GM19324 (cell line): Measurements from ENCODE around the gene GRIA1.

ENCODE experiments used
- ATAC-seq: cut with Tn5 transposase; IDR thresholded peaks from one replicate; pipeline ENCODE4 v1.9.1; 2021; ENCODE audit warnings: mild to moderate bottlenecking, moderate library complexity; ENCODE audit not compliant: unreplicated experiment, low FRiP score

The GRIA1 gene

GRCh38 chr5:153543288-153543687 is 52.8 kb downstream of the GRIA1 start:
- no peak for ATAC-seq

GRCh38 chr5:153543959-153544470 is 53.5 kb downstream of the GRIA1 start:
- ATAC-seq = no peak

GRCh38 chr5:153544706-153545105 is 54.2 kb downstream of the GRIA1 start:
- no peak for ATAC-seq

- ATAC-seq = no peak
Observed at GRCh38 chr5:153546566-153546965, 56.1 kb downstream of the GRIA1 start.

- ATAC-seq = no peak
Observed at GRCh38 chr5:153551537-153552079, 61.1 kb downstream of the GRIA1 start.

- ATAC-seq = no peak
Observed at GRCh38 chr5:153552886-153553285, 62.4 kb downstream of the GRIA1 start.

- ATAC-seq = no peak
Observed at GRCh38 chr5:153555420-153556114, 65.1 kb downstream of the GRIA1 start.

- ATAC-seq = no peak
Observed at GRCh38 chr5:153558957-153559356, 68.5 kb downstream of the GRIA1 start.

GRCh38 chr5:153559926-153560325 is 69.5 kb downstream of the GRIA1 start:
- no peak for ATAC-seq

GRCh38 chr5:153562189-153562588 is 71.7 kb downstream of the GRIA1 start:
- no peak for ATAC-seq

GRCh38 chr5:153565822-153566221 is 75.4 kb downstream of the GRIA1 start:
- no peak for ATAC-seq

GRCh38 chr5:153569036-153569435 is 78.6 kb downstream of the GRIA1 start:
- ATAC-seq = no peak

- ATAC-seq = no peak
Observed at GRCh38 chr5:153571162-153571561, 80.7 kb downstream of the GRIA1 start.

GRCh38 chr5:153572411-153573145 is 82.1 kb downstream of the GRIA1 start:
- no peak for ATAC-seq

GRCh38 chr5:153573326-153574033 is 83.0 kb downstream of the GRIA1 start:
- ATAC-seq = no peak

GRCh38 chr5:153584126-153584959 is 93.9 kb downstream of the GRIA1 start:
- no peak for ATAC-seq

- no peak for ATAC-seq
Observed at GRCh38 chr5:153584960-153585359, 94.5 kb downstream of the GRIA1 start.

GRCh38 chr5:153585622-153586277 is 95.3 kb downstream of the GRIA1 start:
- no peak for ATAC-seq

- ATAC-seq = no peak
Observed at GRCh38 chr5:153592081-153592480, 101.6 kb downstream of the GRIA1 start.

- ATAC-seq = no peak
Observed at GRCh38 chr5:153594785-153595184, 104.3 kb downstream of the GRIA1 start.
